GM21515 (cell line): Measurements from ENCODE around the gene CELF5.

Experiments
- ATAC-seq: cut with Tn5 transposase; IDR thresholded peaks from one replicate; pipeline ENCODE4 v1.9.1; 2021; ENCODE audit not compliant: unreplicated experiment

The CELF5 gene

DNA sequence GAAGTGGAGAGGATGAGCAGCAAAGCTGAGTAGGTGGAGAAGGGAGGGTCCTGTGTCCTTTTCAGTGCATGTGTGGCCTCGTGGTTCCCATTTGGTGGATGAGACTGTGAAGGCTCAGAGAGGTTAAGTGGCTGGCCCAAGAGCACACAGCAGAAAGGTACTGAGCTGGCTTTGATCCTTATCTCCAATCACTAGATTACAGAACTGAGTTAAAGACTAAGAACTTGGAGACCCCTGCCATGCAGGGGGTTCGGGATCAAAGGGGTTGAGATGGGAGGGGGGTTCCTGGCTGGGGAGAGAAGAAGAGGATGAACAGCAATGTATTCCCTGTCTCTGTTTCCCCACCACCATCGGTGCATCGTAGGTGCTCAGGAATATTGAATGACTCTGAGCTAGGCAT, 11.8 kb downstream of the CELF5 start:
- no peak for ATAC-seq

- ATAC-seq, result no peak
Measured at GRCh38 chr19:3238066-3238561, 13.7 kb downstream of the CELF5 start.

DNA sequence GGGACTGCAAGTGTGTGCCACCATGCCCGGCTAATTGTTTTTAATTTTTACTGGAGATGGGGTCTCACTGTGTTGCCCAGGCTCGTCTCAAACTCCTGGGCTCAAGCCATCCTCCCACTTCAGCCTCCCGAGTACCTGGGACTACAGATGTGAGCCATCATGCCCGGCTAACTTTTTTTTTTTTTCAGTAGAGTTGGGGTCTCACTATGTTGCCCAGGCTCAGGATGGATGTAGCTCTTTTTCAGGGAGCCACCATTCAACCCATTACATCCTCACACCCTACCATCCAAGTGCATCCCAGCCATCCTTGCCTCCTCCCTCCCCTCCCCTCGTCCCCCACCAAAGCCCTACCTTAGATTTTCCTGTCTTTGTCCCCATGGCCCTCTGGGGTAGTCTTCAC, 14.9 kb downstream of the CELF5 start:
- ATAC-seq, result no peak

- ATAC-seq, result no peak
Measured at GRCh38 chr19:3243819-3244700, 19.6 kb downstream of the CELF5 start.

DNA sequence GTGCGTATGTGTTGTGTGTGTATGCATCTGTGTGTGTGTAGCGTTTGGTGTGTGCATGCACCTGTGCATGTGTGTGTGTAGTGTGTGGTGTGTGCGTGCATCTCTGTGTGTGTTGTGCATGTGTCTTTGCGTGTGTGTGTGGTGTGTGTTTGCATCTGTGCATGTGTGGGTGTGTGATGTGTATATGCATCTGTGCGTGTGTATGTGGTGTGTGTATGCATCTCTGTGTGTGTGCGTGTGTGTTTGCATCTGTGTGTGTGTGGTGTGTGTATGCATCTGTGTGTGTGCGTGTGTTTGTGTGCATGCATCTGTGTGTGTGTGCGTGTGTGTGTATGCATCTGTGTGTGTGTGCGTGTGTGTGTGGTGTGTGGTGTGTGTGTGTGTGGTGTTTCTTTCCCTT, 20.6 kb downstream of the CELF5 start:
- ATAC-seq, result no peak

- ATAC-seq, result no peak
Measured at GRCh38 chr19:3248728-3249326, 24.4 kb downstream of the CELF5 start.

- no peak for ATAC-seq
Measured at GRCh38 chr19:3249408-3249807, 24.9 kb downstream of the CELF5 start.

GRCh38 chr19:3250675-3251074, 26.2 kb downstream of the CELF5 start:
- no peak for ATAC-seq

DNA sequence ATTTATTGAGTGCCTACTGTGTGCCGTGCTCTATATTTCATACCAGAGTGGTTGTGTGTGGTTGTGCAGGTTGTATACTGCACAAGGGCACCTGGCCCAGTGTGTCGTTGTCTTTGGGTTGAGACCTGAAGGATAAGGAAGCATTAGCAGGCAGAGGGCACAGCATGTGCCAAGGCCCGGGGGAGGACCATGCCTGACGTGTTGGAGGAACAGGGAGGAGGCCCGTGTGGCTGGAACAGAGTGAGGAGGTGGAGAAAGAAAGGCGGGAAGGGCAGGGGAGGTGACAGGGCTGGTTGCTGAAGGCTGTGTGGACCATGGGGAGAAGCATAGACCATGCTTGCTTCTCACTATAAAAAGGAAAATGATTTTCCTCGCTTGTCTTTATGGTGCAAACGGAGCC, 26.8 kb downstream of the CELF5 start:
- no peak for ATAC-seq

DNA sequence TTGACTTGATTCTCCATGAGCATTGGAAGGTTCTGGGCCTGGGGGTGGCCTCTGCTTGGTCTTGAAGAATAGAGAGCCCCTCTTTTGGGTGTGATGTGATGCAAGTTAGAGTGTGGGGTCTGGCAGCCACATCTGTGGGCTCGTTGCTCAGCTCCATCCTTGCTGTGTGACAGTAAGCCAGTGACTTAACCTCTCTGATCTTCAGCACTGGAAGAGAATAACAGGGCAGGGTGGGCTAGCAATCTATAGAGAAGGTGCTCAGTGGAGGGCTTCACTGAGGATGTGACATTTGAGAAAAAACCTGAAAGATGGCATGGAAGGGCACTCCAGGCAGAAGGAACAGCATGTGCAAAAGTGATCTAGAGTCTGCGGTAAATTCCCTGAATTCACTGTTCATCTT, 28.2 kb downstream of the CELF5 start:
- no peak for ATAC-seq

DNA sequence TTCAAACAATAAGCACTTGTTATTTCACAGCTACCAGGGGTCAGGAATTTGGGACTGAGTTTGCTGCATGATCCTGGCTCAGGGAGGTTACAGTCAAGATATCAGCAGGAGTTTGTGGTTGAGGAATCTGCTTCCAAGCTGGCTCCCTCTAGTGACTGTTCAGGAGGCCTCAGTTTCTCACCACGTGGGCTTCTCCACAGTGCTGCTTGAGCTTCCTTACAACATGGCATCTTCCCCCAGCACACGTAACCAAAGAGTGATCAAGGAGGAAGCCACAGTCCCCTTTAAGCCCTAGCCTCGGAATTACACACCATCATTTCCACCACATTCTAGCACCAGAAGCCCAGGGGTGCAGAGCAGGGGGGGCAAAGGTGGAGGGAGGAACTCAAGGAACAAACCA, 28.8 kb downstream of the CELF5 start:
- no peak for ATAC-seq

DNA sequence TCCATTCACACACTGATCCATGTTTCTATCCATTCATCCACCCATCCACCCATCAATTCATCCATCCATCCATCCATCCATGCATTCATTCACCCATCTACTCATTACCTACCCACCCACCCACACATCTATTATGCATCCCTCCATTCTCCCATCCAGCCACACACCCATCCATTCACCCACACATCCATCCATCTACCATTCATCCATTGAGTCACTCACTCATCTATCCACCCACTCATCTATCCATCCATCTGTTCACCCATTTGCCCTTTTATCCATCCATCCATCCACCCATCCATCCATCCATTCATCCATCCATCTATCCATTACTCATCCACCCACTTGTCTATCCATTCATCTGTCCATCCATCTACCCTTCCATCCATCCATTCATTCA, 30.1 kb downstream of the CELF5 start:
- ATAC-seq, result no peak

GRCh38 chr19:3257071-3257470, 32.6 kb downstream of the CELF5 start:
- ATAC-seq, result no peak

GRCh38 chr19:3262362-3262761, 37.9 kb downstream of the CELF5 start:
- no peak for ATAC-seq

DNA sequence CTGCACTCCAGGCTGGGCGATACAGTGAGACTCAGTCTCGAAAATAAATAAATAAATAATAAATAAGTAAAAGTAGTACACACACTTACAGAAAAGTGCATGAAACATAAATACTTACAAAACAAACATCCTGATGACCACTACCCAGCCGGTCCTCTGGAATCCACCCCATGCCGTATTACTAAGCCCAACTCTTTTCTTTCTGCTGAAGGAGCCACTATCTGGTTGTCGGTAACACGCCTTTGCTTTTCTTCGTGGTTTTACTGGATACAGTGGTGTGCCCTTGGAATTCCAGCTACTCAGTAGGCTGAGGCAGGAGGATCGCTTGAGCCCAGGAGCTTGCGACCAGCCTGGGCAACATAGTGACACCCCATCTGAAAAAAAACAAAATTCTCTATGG, 39.4 kb downstream of the CELF5 start:
- ATAC-seq, result no peak

- no peak for ATAC-seq
Measured at GRCh38 chr19:3265432-3265831, 41.0 kb downstream of the CELF5 start.

GRCh38 chr19:3266092-3266693, 41.7 kb downstream of the CELF5 start:
- no peak for ATAC-seq

DNA sequence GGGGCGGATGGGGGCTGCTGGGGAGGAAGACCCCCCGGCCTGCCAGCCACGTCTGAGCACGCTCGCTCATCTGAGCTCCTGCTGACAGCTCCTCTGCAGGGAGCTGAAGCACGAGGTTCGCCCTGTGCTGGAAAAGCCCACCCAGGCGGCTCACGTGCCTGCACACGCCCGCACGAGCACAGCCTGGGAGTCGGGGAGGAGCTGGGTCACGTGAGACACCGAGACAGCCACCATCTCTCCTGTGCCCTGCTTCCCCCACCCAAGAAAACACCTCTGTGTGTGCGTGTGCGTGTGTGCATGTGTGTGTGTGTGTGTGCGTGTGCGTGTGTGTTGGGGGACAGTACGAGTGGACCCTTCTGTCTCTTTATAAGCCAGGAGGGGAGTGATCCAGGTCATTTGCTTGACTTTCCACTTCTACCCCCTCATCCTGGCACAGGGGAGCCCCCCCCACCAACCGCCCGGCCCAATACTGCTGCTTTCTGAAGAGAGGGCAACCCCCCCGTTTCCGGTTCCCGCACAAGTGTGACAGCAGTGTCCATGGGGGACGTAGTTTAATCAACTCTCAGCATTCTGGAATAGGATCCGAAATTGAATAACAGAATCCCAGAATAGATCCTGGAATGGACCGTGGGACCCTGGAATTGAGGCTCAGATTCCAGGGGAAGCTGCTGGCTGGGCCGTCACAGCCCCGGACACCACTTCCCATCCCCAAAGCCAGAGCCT, 42.5 kb downstream of the CELF5 start:
- ATAC-seq, result no peak

- ATAC-seq, result no peak
Measured at GRCh38 chr19:3268326-3268725, 43.9 kb downstream of the CELF5 start.

- no peak for ATAC-seq
Measured at GRCh38 chr19:3268763-3269162, 44.3 kb downstream of the CELF5 start.

DNA sequence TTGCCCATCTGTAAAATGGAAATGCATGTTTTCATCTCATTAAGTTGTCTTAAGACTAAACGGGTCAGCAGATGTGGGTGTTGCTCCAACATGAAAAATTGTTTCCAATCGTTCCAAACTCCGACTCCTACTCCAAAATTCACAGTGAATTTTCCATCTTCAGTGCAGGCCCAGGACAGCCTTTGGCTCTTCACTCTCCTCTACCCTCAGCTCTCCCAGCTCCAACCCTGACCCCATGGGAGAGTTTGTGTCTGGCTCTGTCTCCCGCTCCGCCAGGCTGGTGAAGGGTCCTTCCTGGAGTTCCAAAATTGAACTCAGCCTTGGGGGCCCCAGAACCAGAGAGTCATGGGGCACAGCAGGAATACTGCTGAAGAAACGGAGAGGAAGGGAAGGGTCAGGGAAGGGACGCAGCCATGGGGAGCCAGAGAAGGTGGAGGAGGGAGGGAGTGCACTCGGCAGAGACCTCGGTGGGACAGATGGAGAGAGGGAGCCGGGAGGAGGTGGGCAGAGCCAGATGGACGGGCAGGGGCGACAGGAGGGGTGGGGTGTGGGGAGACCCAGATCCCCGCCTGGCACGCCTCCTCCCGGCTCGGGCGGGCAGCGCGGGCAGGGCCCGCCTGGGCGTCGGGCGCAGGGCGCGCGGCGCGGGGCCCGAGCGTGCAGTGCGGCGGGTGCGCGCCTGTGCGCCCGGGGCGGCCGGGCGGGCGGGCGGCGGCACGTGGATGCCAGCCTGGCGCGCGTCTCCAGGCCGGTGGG, 45.6 kb downstream of the CELF5 start:
- ATAC-seq, result no peak
